ENCODE measurements around the gene RAPGEF5.

- TF ChIP-seq CTCF (IDR thresholded peaks at IDR 0.05) (no peak), POLR2A (IDR thresholded peaks at IDR 0.05) (no peak), POLR2AphosphoS5 (IDR thresholded peaks at IDR 0.05) (no peak)
These were observed 2.5 kb downstream of the RAPGEF5 start for GRCh38 chr7:22354462-22354861.
